Loucy (cell line): ENCODE results near the gene SPRYD3.

Experiments
- CTCF ChIP-seq: fragments of 200-600 bp; sonication (generic); conservative IDR thresholded peaks from 2 replicates; pipeline ENCODE4 v1.5.1; 2014; ENCODE audit warnings: mild to moderate bottlenecking, antibody characterized with exemption, low read length
- EZH2phosphoT487 ChIP-seq: fragments of 200-600 bp; IDR thresholded peaks from 2 replicates; pipeline ENCODE4 v1.6.1; 2018; ENCODE audit warnings: antibody characterized with exemption, mild to moderate bottlenecking, moderate library complexity, borderline replicate concordance

DNA sequence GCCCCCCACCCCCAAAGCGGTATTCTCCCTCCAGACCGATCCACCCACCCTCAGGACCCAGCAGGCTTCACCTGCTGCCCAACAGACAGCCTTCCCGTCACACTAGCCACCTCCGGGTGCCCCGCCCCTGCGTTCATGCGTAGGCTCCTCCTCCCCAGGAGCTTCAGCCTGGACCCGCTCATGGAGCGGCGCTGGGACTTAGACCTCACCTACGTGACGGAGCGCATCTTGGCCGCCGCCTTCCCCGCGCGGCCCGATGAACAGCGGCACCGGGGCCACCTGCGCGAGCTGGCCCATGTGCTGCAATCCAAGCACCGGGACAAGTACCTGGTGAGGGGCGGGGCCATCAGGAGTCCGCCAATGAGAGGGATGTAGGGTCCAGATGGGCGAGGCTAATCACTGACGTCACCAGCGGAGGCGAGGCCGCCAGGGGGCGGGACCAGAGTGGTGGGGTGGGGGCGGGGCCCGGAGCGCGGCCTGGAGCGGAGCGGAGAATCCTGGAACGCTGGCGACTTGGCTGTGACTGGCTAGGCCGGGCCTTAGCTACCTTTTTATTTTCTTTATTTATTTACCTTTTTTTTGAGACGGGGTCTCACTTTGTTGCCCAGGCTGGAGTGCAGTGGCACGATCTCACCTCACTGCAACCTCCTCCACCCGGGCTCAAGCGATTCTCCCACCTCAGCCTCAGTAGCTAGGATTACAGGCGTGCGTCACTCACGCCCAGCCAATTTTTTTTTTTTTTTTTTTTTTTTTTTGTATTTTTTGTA is 24.9 kb downstream of the SPRYD3 start:
- TF ChIP-seq CTCF (no peak), EZH2phosphoT487 (no peak)
